Adrenal gland (tissue), 12 donors: ENCODE results near the gene ZFP36L1. TPM values are rescaled to one million over a fixed set of nuclear protein-coding genes. Genes with fewer than 3 reads are reported as not detected.

ENCODE experiments used
- DNase-seq, 7 donors: peaks; one replicate each; pipeline ENCODE4 v3.0.0-alpha.2; 2019 to 2020
- H3K27ac ChIP-seq, 5 donors: fragments of 200-600 bp; sonication (generic) in 4 of 5; 1 replicate in 3 of 5; 2 replicates in 2 of 5; pipeline versions ENCODE4 v1.5.1 to v1.8.0; 2016 to 2020; ENCODE audit warnings: mild to moderate bottlenecking in 1 of 5
- H3K27me3 ChIP-seq: fragments of 200-600 bp; 2 replicates; pipeline ENCODE4 v1.8.0; 2021
- H3K36me3 ChIP-seq, 2 donors: fragments of 200-600 bp; replicated peaks in 1 of 2; 1 replicate in 1 of 2; 2 replicates in 1 of 2; pipeline versions ENCODE4 v1.5.1 to v1.8.0; 2018 to 2022
- H3K4me1 ChIP-seq, 2 donors: fragments of 200-600 bp; replicated peaks in 1 of 2; 1 replicate in 1 of 2; 2 replicates in 1 of 2; pipeline versions ENCODE4 v1.5.1 to v1.8.0; 2018 to 2021
- H3K4me3 ChIP-seq, 4 donors: fragments of 200-600 bp; sonication (generic) in 3 of 4; one replicate each; pipeline ENCODE4 v1.5.1; 2016 to 2018
- H3K9me3 ChIP-seq, 3 donors: fragments of 200-600 bp; sonication (generic) in 1 of 3; replicated peaks in 1 of 3; 1 replicate in 2 of 3; 2 replicates in 1 of 3; pipeline versions ENCODE4 v1.5.1 to v1.8.0; 2016 to 2021
- POLR2A ChIP-seq, 2 donors: fragments of 450-650 bp; IDR thresholded peaks; one replicate each; pipeline ENCODE4 v1.6.1; 2017; ENCODE audit warnings: antibody characterized with exemption in 2 of 2, mild to moderate bottlenecking in 2 of 2, moderate library complexity in 1 of 2
- WGBS, 4 donors: extraction: QIAGEN DNeasy Blood & Tissue Kit in 2 of 4; methylation state at CpG; one replicate each; pipeline versions ENCODE4 v1.1.5 to v1.1.7; 2013 to 2017; 5-methylcytosine and 5-hydroxymethylcytosine counted together
- intact Hi-C, 2 donors: fragments of 100-400 bp; cut with DNase I; formaldehyde crosslinking; loops; one replicate each; pipeline versions ENCODE4 v1.14.1 to v1.15.0; 2022 to 2023
- polyA plus RNA-seq, 3 donors: library from polyadenylated mRNA; stranded (reverse); fragments of 200-250 nt in 2 of 3; fragments of 350-450 nt in 1 of 3; fragmentation: Illumina TruSeq in 1 of 3; extraction: RNeasy Lipid Tissue Mini Kit (QIAGEN cat#74804) in 1 of 3; gene quantifications; one replicate each; pipeline ENCODE4 v1.2.3, GENCODE V29; 2013 to 2014
- total RNA-seq, 9 donors: library from RNA; depleted of rRNA in 4 of 9; stranded (reverse); fragments of >200 nt in 4 of 9; fragments of 120-200 nt in 1 of 9; fragmentation: NEBNext Ultra II Directional in 1 of 9; extraction: Animal tissue kit (Norgen Biotek cat#: 25700) in 1 of 9; gene quantifications; one replicate each; pipeline versions ENCODE4 v1.1.0 to v1.2.4, GENCODE V29; 2013 to 2023
- TF ChIP-seq, protein P1 (sequence below), 6 experiments: fragments of 450-650 bp in 4 of 6; fragments of 200-600 bp in 2 of 6; sonication (generic) in 1 of 6; IDR thresholded peaks; 1 replicate in 5 of 6; 2 replicates in 1 of 6; pipeline versions ENCODE4 v1.5.1 to v1.8.0; 2016 to 2021; ENCODE audit warnings: antibody characterized with exemption in 6 of 6, mild to moderate bottlenecking in 2 of 6, moderate library complexity in 1 of 6
- donor health status: healthy with polysubstance abuse.
- donor health status: Bipolar disorder and iron deficiency.
- donor health status: DM: yes; HTN: yes; CAD: no.
- donor health status: DM: no; HTN: no; CAD: no.
- donor health status: DM: no; HTN: no; CAD: no.
- donor health status: DM: yes; HTN: yes; CAD: no.

The ZFP36L1 gene
- total and polyA plus RNA-seq, 12 donors: 25.5 to 332 (median 133) TPM

DNA sequence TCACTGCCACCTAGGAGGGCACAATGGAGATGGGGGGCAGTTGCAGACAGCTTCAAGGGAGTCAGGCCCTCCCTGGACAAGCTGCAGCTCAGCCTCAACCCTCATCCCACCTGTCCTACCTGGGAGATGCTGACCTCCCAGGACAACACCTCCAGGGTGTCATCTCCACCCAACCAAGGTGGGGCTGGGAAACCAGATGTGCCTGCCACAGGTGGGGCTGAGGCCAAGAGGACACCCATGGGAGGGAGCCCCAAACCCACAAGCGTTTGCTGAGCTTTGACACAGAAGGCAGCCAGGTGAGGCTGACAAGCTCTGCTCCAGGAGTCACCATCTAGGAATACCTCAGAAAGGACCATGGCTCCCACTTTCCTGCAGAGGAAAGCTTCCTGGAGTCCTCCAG is 31.5 kb downstream of the ZFP36L1 start:
- H3K36me3 ChIP-seq: no peaks in the 10 kb centered on the region
- no peaks in the 10 kb centered on the region for H3K27me3 ChIP-seq
- no peak overlapping the region for H3K27ac ChIP-seq
- intact Hi-C loops: no loop called here
- H3K9me3 ChIP-seq: no peaks in the 10 kb centered on the region
- H3K4me1 ChIP-seq: peaks cover 19 to 35% of the 10 kb centered on the region in 2 donors
- TF ChIP-seq, protein P1, sequence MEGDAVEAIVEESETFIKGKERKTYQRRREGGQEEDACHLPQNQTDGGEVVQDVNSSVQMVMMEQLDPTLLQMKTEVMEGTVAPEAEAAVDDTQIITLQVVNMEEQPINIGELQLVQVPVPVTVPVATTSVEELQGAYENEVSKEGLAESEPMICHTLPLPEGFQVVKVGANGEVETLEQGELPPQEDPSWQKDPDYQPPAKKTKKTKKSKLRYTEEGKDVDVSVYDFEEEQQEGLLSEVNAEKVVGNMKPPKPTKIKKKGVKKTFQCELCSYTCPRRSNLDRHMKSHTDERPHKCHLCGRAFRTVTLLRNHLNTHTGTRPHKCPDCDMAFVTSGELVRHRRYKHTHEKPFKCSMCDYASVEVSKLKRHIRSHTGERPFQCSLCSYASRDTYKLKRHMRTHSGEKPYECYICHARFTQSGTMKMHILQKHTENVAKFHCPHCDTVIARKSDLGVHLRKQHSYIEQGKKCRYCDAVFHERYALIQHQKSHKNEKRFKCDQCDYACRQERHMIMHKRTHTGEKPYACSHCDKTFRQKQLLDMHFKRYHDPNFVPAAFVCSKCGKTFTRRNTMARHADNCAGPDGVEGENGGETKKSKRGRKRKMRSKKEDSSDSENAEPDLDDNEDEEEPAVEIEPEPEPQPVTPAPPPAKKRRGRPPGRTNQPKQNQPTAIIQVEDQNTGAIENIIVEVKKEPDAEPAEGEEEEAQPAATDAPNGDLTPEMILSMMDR (IDR thresholded peaks at IDR 0.05): no peak
- TF ChIP-seq POLR2A (IDR thresholded peaks at IDR 0.05): no peak
- DNase-seq: no peak
- WGBS, 4 donors: 91 to 100% (median 100%) methylated on average over 1 of the region's 1 CpG
- H3K4me3 ChIP-seq: no peak overlapping the region

DNA sequence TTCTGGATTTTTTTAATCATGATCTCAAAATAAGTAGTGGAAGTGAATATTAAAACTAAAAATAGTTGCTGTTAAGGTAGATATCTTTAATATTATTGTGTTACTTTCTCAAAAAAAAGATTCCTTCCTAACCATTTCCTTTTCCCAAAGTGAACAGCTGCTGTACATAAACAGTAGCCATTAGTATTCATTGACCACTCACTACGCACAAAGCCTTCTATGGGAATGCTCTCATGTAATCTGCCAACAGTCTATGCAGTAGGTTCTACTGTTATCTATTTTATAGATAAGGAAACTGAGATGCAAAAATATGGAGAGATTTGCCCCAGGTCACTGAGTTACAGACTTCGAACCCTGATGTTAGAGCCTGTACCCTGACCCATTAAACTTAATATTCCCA is 32.1 kb downstream of the ZFP36L1 start:
- TF ChIP-seq, protein P1 (IDR thresholded peaks at IDR 0.05): no peak
- no peak for TF ChIP-seq POLR2A (IDR thresholded peaks at IDR 0.05)
- 90 to 92% (median 92%) methylated on average over 2 of the region's 2 CpGs for WGBS, 4 donors
- intact Hi-C loops: no loop called here
- Histone ChIP-seq H3K4me1 (peaks cover 19 to 35% of the 10 kb centered on the region in 2 donors), H3K9me3 (no peaks in the 10 kb centered on the region), H3K27me3 (no peaks in the 10 kb centered on the region), H3K27ac (no peak overlapping the region), H3K4me3 (no peak overlapping the region), H3K36me3 (no peaks in the 10 kb centered on the region)
- DNase-seq: no peak

GRCh38 chr14:68759937-68760336 is 32.9 kb downstream of the ZFP36L1 start:
- H3K4me1 ChIP-seq: peaks cover 19 to 35% of the 10 kb centered on the region in 2 donors
- intact Hi-C loops: no loop called here
- TF ChIP-seq, protein P1 (IDR thresholded peaks at IDR 0.05): no peak
- TF ChIP-seq POLR2A (IDR thresholded peaks at IDR 0.05): no peak
- H3K4me3 ChIP-seq: no peak overlapping the region
- no peak overlapping the region for H3K27ac ChIP-seq
- DNase-seq: no peak
- no peaks in the 10 kb centered on the region for H3K27me3 ChIP-seq
- 73 to 95% (median 88%) methylated on average over 5 of the region's 5 CpGs for WGBS, 4 donors
- no peaks in the 10 kb centered on the region for H3K36me3 ChIP-seq
- H3K9me3 ChIP-seq: no peaks in the 10 kb centered on the region

DNA sequence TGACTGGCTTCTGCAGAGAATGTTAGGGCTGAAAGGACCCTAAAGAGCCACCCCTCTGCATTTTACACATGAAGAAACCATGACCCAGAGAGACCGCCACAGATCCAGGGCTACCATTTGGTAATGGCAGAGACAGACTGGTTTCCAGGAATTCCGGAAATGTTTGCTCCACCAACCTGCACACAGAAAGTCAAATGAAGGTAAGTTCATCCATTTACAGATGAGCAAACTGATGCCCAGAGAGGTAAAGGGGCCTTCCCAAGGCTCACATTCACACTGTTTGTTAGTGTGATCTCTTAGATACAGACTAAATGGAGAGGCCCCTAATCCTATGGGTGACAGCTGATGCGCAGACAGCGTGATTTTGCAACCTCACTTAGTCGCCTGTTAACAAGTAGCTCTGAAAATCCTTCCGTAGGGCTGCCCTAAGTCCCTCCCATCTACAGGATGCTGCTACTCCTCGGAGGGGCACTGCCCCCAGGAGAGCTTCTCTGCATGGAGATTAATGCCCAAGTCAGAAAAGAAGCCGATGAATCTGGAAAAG is 33.8 kb downstream of the ZFP36L1 start:
- intact Hi-C loops: no loop called here
- TF ChIP-seq POLR2A (IDR thresholded peaks at IDR 0.05): no peak
- TF ChIP-seq, protein P1 (IDR thresholded peaks at IDR 0.05): no peak
- no peak for DNase-seq
- no peaks in the 10 kb centered on the region for H3K36me3 ChIP-seq
- peaks cover 19 to 34% of the 10 kb centered on the region in 2 donors for H3K4me1 ChIP-seq
- no peaks in the 10 kb centered on the region for H3K9me3 ChIP-seq
- H3K27ac ChIP-seq: no peak overlapping the region
- no peaks in the 10 kb centered on the region for H3K27me3 ChIP-seq
- WGBS, 4 donors: 88 to 96% (median 94%) methylated on average over 7 to 8 of the region's 8 CpGs
- H3K4me3 ChIP-seq: no peak overlapping the region
